Neural cell (in vitro differentiated cells): ENCODE results near the gene KRTAP10-1. TPM values are rescaled to one million over a fixed set of nuclear protein-coding genes. Genes with fewer than 3 reads are reported as not detected.

Experiments used
- H2AFZ ChIP-seq: fragments of 200-600, 300-800 bp; sonication (generic), shearing (Covaris generic); 2 replicates; pipeline ENCODE4 v1.6.0; 2014; ENCODE audit warnings: low read depth, mild to moderate bottlenecking, antibody characterized with exemption, low read length, moderate library complexity
- H3F3A ChIP-seq: fragments of 200-600 bp; shearing (Covaris generic); 2 replicates; pipeline ENCODE4 v1.6.1; 2016; ENCODE audit warnings: mild to moderate bottlenecking, moderate library complexity, mixed read lengths, antibody characterized with exemption, low read length; ENCODE audit not compliant: insufficient read depth, poor library complexity, severe bottlenecking
- H3K27ac ChIP-seq: fragments of 200-600, 300-800 bp; sonication (generic), shearing (Covaris generic); 2 replicates; pipeline ENCODE4 v1.5.1; 2014; ENCODE audit warnings: mild to moderate bottlenecking, low read length, moderate library complexity
- H3K27me3 ChIP-seq: fragments of 300-800, 200-600 bp; sonication (generic), shearing (Covaris generic); 2 replicates; pipeline ENCODE4 v1.6.0; 2014; ENCODE audit warnings: mild to moderate bottlenecking, low read depth, low read length, moderate library complexity; ENCODE audit not compliant: insufficient read depth
- H3K36me3 ChIP-seq: fragments of 300-800, 200-600 bp; sonication (generic), shearing (Covaris generic); 2 replicates; pipeline ENCODE4 v1.5.1; 2014; ENCODE audit warnings: mild to moderate bottlenecking, antibody characterized with exemption, low read length, moderate library complexity; ENCODE audit not compliant: insufficient read depth
- H3K4me2 ChIP-seq: fragments of 300-800, 200-600 bp; sonication (generic), shearing (Covaris generic); 2 replicates; pipeline ENCODE4 v1.6.0; 2014; ENCODE audit warnings: mild to moderate bottlenecking, low read length
- H3K4me3 ChIP-seq: fragments of 300-800, 200-600 bp; sonication (generic), shearing (Covaris generic); 2 replicates; pipeline ENCODE4 v1.5.1; 2014; ENCODE audit warnings: mild to moderate bottlenecking, low read length, moderate library complexity
- H3K79me2 ChIP-seq: fragments of 200-600 bp; shearing (Covaris generic); replicated peaks from 2 replicates; pipeline ENCODE4 v1.6.0; 2014; ENCODE audit warnings: mild to moderate bottlenecking, low read length, moderate library complexity; ENCODE audit not compliant: insufficient read depth
- H3K9ac ChIP-seq: fragments of 300-800, 200-600 bp; sonication (generic), shearing (Covaris generic); 2 replicates; pipeline ENCODE4 v1.6.1; 2016; ENCODE audit warnings: mild to moderate bottlenecking, low read length, mixed read lengths
- H3K9me2 ChIP-seq: fragments of 200-600 bp; shearing (Covaris generic); 2 replicates; pipeline ENCODE4 v1.6.1; 2016; ENCODE audit warnings: mild to moderate bottlenecking, low read length, mixed read lengths; ENCODE audit not compliant: insufficient read depth
- H3K9me3 ChIP-seq: fragments of 200-600, 300-800 bp; sonication (generic), shearing (Covaris generic); 2 replicates; pipeline ENCODE4 v1.6.1; 2016; ENCODE audit warnings: mild to moderate bottlenecking, mixed run types, low read length, moderate library complexity, mixed read lengths
- H4K20me1 ChIP-seq: fragments of 200-600 bp; shearing (Covaris generic); 2 replicates; pipeline ENCODE4 v1.6.1; 2016; ENCODE audit warnings: mild to moderate bottlenecking, mixed run types; ENCODE audit not compliant: insufficient read depth
- CTCF ChIP-seq: fragments of 450-650 bp; IDR thresholded peaks from 2 replicates; pipeline ENCODE4 v1.5.1; 2014; ENCODE audit warnings: antibody characterized with exemption, mild to moderate bottlenecking, moderate library complexity; ENCODE audit not compliant: poor library complexity, severe bottlenecking
- EP300 ChIP-seq: fragments of 450-650 bp; conservative IDR thresholded peaks from 2 replicates; pipeline ENCODE4 v1.6.1; 2014; ENCODE audit warnings: antibody characterized with exemption, mild to moderate bottlenecking, moderate library complexity; ENCODE audit not compliant: poor library complexity, severe bottlenecking
- EZH2 ChIP-seq: fragments of 200-600, 300-800 bp; shearing (Covaris generic), sonication (generic); IDR thresholded peaks from 2 replicates; pipeline ENCODE4 v1.6.1; 2014; ENCODE audit warnings: antibody characterized with exemption, low read length, borderline replicate concordance, mild to moderate bottlenecking; ENCODE audit not compliant: insufficient read depth, poor library complexity, severe bottlenecking
- MXI1 ChIP-seq: fragments of 450-650 bp; conservative IDR thresholded peaks from 2 replicates; pipeline ENCODE4 v1.6.1; 2014; ENCODE audit warnings: antibody characterized with exemption, mild to moderate bottlenecking; ENCODE audit not compliant: poor library complexity, severe bottlenecking
- POLR2AphosphoS5 ChIP-seq: IDR thresholded peaks from 2 replicates; pipeline ENCODE4 v1.6.1; 2012
- RAD21 ChIP-seq: fragments of 450-650 bp; conservative IDR thresholded peaks from 2 replicates; pipeline ENCODE4 v1.6.1; 2014; ENCODE audit warnings: antibody characterized with exemption, mild to moderate bottlenecking, moderate library complexity
- SMC3 ChIP-seq: fragments of 450-650 bp; conservative IDR thresholded peaks from 2 replicates; pipeline ENCODE4 v1.6.1; 2014; ENCODE audit warnings: antibody characterized with exemption, mild to moderate bottlenecking, moderate library complexity; ENCODE audit not compliant: poor library complexity
- TAF1 ChIP-seq: IDR thresholded peaks from 2 replicates; pipeline ENCODE4 v1.6.1; 2012; ENCODE audit warnings: low read depth
- polyA plus RNA-seq: library from polyadenylated mRNA; depleted of rRNA; stranded (reverse); fragments of >200 nt; gene quantifications from 2 replicates; pipeline ENCODE4 v1.2.3, GENCODE V29; 2014
- TF ChIP-seq, protein P1 (sequence below): IDR thresholded peaks from 2 replicates; pipeline ENCODE4 v1.6.1; 2012; ENCODE audit warnings: borderline replicate concordance

Gene KRTAP10-1
- polyA plus RNA-seq, 1 donor from 2014 or later = not detected

GRCh38 chr21:44571296-44571695, 31.3 kb upstream of the KRTAP10-1 start:
- H4K20me1 ChIP-seq = no peaks in the 10 kb centered on the region
- no peaks in the 10 kb centered on the region for H3K79me2 ChIP-seq
- no peak overlapping the region for H3K4me3 ChIP-seq
- H3K9me3 ChIP-seq = peaks cover 10% of the 10 kb centered on the region
- H3K9me2 ChIP-seq = no peaks in the 10 kb centered on the region
- TF ChIP-seq RAD21 = no peak
- TF ChIP-seq, protein P1, sequence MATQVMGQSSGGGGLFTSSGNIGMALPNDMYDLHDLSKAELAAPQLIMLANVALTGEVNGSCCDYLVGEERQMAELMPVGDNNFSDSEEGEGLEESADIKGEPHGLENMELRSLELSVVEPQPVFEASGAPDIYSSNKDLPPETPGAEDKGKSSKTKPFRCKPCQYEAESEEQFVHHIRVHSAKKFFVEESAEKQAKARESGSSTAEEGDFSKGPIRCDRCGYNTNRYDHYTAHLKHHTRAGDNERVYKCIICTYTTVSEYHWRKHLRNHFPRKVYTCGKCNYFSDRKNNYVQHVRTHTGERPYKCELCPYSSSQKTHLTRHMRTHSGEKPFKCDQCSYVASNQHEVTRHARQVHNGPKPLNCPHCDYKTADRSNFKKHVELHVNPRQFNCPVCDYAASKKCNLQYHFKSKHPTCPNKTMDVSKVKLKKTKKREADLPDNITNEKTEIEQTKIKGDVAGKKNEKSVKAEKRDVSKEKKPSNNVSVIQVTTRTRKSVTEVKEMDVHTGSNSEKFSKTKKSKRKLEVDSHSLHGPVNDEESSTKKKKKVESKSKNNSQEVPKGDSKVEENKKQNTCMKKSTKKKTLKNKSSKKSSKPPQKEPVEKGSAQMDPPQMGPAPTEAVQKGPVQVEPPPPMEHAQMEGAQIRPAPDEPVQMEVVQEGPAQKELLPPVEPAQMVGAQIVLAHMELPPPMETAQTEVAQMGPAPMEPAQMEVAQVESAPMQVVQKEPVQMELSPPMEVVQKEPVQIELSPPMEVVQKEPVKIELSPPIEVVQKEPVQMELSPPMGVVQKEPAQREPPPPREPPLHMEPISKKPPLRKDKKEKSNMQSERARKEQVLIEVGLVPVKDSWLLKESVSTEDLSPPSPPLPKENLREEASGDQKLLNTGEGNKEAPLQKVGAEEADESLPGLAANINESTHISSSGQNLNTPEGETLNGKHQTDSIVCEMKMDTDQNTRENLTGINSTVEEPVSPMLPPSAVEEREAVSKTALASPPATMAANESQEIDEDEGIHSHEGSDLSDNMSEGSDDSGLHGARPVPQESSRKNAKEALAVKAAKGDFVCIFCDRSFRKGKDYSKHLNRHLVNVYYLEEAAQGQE = no peak
- TF ChIP-seq POLR2AphosphoS5 = no peak
- no peak for TF ChIP-seq SMC3
- no peak for TF ChIP-seq EZH2
- TF ChIP-seq EP300 = no peak
- TF ChIP-seq CTCF = no peak
- TF ChIP-seq TAF1 = no peak
- no peak for TF ChIP-seq MXI1
- no peaks in the 10 kb centered on the region for H3F3A ChIP-seq
- H3K9ac ChIP-seq = no peak overlapping the region
- H3K27ac ChIP-seq = no peak overlapping the region
- H3K4me2 ChIP-seq = no peak overlapping the region
- no peaks in the 10 kb centered on the region for H3K36me3 ChIP-seq
- no peak overlapping the region for H2AFZ ChIP-seq
- no peaks in the 10 kb centered on the region for H3K27me3 ChIP-seq

DNA sequence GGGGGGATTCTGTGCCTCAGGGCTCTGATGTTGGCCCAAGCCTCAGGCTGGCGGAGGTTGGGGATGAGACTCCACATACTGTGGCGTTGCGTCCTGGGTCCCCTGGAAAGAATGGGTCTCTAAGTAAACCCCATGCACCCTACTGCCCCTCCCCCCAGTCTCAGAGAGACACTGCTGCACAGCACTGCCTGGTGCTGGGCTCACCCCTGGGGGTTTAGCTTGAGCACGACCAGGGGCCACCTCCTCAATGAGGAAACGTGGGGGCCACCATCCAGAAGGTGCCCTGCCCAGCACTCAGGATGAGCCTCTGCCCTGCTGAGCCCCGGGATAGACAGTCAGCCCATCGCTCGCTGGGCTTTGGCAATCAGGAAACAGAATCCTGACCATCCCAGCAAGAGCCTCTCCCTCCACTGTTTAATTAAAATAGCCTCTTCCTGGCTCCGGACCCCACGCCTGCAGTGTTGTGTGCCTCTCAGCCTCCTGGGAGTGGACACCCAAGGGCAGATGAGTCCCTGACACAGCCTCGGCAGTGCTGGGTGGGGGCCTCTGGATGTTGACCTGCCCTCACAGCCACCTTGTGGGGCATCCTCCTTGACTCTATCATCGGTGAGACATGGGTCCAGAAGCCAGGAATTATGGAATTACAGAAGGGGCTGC, 30.0 kb upstream of the KRTAP10-1 start:
- Histone ChIP-seq H3K27ac (no peak overlapping the region), H4K20me1 (no peaks in the 10 kb centered on the region), H3K36me3 (no peaks in the 10 kb centered on the region), H3K4me2 (no peak overlapping the region), H3K27me3 (no peaks in the 10 kb centered on the region), H3K79me2 (no peaks in the 10 kb centered on the region), H2AFZ (no peak overlapping the region), H3K9ac (no peak overlapping the region), H3F3A (no peaks in the 10 kb centered on the region), H3K9me2 (no peaks in the 10 kb centered on the region), H3K4me3 (no peak overlapping the region), H3K9me3 (peaks cover 10% of the 10 kb centered on the region)
- no peak for TF ChIP-seq SMC3
- no peak for TF ChIP-seq TAF1
- TF ChIP-seq EP300 = no peak
- no peak for TF ChIP-seq MXI1
- TF ChIP-seq CTCF = no peak
- no peak for TF ChIP-seq POLR2AphosphoS5
- no peak for TF ChIP-seq RAD21
- TF ChIP-seq, protein P1 = no peak
- TF ChIP-seq EZH2 = no peak
